Measurements from ENCODE around the gene RYK. TPM values are rescaled to one million over a fixed set of nuclear protein-coding genes. Genes with fewer than 3 reads are reported as not detected.

The RYK gene
- polyA plus RNA-seq, 1 experiment, result 41.3 TPM

DNA sequence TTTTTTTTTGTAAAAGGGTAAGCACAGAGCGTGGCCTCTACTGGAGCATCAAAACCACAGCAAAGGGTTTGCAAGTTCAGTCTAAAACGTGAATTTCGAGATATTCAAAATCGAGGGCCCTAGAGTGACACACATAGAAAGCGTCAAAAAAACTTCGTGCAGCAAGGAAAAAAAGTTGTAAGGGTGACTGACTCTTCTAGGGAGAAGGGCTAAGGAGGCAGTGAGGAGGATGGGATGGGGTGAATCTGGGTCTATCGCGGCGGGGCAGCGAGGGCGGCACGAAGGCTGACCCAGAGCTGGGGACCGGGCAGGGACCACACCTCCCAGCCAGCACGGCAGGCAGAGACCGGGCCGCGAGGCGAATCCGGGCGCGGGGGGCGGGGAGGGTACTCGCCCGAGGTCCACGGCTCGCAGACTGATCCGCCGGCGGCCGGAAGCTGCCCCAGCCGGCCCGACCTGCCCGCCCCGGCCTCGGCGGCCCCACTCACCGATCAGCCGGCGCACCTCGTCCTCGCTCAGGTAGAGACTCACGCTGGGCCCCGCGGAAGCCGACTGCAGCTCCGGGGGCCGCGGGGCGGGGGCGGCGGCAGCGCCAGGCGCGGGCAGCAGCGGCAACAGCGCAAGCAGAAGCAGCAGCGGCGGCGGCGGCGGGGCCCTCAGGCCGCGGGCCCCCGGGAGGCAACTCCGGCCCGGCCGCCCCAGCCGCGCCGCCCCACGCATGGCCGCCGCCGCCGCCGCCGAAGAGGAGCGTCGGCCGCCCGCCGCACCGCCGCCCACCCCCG is 533 bp downstream of the RYK start:
- TF ChIP-seq, protein P1, sequence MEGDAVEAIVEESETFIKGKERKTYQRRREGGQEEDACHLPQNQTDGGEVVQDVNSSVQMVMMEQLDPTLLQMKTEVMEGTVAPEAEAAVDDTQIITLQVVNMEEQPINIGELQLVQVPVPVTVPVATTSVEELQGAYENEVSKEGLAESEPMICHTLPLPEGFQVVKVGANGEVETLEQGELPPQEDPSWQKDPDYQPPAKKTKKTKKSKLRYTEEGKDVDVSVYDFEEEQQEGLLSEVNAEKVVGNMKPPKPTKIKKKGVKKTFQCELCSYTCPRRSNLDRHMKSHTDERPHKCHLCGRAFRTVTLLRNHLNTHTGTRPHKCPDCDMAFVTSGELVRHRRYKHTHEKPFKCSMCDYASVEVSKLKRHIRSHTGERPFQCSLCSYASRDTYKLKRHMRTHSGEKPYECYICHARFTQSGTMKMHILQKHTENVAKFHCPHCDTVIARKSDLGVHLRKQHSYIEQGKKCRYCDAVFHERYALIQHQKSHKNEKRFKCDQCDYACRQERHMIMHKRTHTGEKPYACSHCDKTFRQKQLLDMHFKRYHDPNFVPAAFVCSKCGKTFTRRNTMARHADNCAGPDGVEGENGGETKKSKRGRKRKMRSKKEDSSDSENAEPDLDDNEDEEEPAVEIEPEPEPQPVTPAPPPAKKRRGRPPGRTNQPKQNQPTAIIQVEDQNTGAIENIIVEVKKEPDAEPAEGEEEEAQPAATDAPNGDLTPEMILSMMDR (IDR thresholded peaks at IDR 0.05; ENCODE audit: insufficient read depth, low read depth, low read length), result no peak
- ChIA-PET CTCF (interaction anchor here (1.1 to 1.4 kb wide), 2 partner anchors 38 to 48 kb away, joined by 3 to 6 read pairs; no protein-coding TSS in a partner anchor), POLR2A (interaction anchor here (0.6 kb wide), 1 partner anchor 19 kb away, joined by 3 read pairs; no protein-coding TSS in a partner anchor)
- no peaks in the 10 kb centered on the region for H3K36me3 ChIP-seq (ENCODE audit: control insufficient read depth, insufficient read depth, low read length)
- no peaks in the 10 kb centered on the region; the same call in 1 of the 2 replicates for H3K27me3 ChIP-seq (ENCODE audit: control insufficient read depth, insufficient read depth, low read length)
- peak overlapping the region; percentile 52 for H3K4me3 ChIP-seq (ENCODE audit: low read depth, low read length)
- DNase-seq (ENCODE audit: low read depth), result no peak

DNA sequence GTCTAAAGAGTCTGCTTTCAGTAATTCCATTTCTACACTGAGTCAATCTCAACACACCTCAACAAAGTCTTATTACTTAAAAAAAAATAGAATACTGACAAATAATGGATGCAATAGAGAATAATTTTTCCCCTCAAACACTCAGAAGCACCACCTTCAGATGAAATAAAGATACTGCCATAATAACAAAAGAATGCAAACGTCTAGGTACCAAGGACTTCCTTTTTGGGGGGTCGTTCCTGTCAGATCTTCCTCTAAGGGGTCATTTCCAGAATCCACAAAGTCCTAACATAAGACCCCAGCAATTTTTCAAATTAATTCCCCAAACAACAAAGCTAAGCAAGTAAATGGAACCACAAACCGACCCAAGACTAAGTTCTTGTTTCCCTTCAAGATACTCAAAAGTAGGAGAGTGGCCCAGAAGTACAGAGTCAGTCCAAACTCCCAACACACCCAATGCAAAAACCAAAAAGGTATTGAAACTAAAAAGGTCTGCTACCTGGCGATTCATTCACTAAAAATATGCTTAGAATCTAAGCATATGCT is 1.3 kb downstream of the RYK start:
- Histone ChIP-seq H3K4me3 (ENCODE audit: low read depth, low read length) (peak overlapping the region; percentile 52), H3K36me3 (ENCODE audit: control insufficient read depth, insufficient read depth, low read length) (no peaks in the 10 kb centered on the region), H3K27me3 (ENCODE audit: control insufficient read depth, insufficient read depth, low read length) (no peaks in the 10 kb centered on the region; the same call in 1 of the 2 replicates)
- TF ChIP-seq, protein P1 (IDR thresholded peaks at IDR 0.05; ENCODE audit: insufficient read depth, low read depth, low read length), result no peak
- CTCF ChIA-PET, result interaction anchor here (1.1 to 1.6 kb wide), 3 partner anchors 10 to 51 kb away, joined by 3 to 5 read pairs (median 4); no protein-coding TSS in a partner anchor
- POLR2A ChIA-PET, result no interaction called here
- DNase-seq (ENCODE audit: low read depth), result no peak

DNA sequence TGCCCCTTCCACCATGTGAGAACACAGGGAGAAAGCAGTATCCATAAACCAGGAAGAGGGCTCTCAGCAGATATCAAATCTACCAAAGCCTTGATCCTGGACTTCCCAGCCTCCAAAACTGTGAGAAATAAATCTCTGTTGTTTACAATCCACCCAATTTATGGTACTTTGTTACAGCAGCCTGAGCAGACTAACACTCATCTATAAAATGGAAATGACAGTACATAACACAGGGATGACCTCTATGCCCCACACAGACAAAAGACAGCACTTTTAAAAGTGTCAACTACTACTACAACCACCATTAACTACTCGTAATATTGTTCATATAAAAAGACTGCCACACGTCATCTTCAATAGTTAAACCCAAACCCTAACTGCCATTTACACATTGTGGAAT is 5.7 kb downstream of the RYK start:
- H3K4me3 ChIP-seq (ENCODE audit: low read depth, low read length), result no peak overlapping the region
- no peaks in the 10 kb centered on the region for H3K27me3 ChIP-seq (ENCODE audit: control insufficient read depth, insufficient read depth, low read length)
- CTCF ChIA-PET, result interaction anchor here (0.7 kb wide), 1 partner anchor 32 kb away, joined by 3 read pairs; no protein-coding TSS in a partner anchor
- no peaks in the 10 kb centered on the region for H3K36me3 ChIP-seq (ENCODE audit: control insufficient read depth, insufficient read depth, low read length)
- DNase-seq (ENCODE audit: low read depth), result no peak
- TF ChIP-seq, protein P1 (IDR thresholded peaks at IDR 0.05; ENCODE audit: insufficient read depth, low read depth, low read length), result no peak
- POLR2A ChIA-PET, result no interaction called here

DNA sequence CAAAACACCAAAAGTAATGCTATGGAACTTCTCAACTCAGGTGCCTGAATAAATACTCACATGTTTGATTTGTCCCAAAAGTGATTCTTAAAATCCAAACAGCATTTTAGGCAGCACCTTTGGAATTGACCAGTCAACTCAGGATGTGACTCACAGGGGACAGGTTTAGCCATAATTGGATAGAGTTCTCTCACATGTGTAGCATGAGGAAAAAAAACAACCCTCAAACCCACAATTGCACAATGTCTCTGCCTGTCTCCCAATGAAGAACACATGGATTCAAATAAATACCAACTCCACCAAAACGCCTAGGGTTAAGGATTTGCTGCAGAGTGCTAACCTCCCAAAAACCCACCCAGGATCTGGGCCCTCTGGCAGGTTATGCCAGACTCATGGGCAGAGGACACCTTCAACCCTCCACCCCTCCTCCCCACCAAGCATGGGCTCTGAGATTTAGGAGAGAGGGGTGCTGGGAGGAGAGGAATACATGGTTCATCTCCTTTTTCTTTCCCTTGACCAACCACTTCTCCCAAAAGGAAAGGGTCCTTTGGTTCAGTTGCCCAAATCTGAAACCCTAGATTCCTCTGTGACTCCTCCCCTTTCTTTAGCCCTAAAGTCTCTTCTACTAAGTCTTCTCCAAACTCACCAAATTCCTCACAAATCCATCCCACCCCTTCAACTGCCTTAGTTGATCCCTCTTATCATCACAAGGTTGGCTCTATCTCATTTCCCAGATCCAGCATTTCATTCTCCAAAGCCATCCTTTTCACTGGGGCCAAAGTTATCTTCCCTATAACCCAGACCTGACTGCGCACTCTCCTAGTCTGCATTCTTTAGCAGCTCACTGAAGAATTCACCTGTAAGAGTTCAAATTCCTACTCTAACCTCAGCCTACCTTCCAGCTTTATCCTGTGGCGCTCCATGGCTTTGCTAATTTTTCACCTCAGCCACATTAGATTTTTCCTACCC is 7.7 kb downstream of the RYK start:
- DNase-seq (ENCODE audit: low read depth), result peak; percentile 88
- TF ChIP-seq, protein P1 (IDR thresholded peaks at IDR 0.05; ENCODE audit: insufficient read depth, low read depth, low read length), result no peak
- POLR2A ChIA-PET, result no interaction called here
- Histone ChIP-seq H3K4me3 (ENCODE audit: low read depth, low read length) (no peak overlapping the region), H3K27me3 (ENCODE audit: control insufficient read depth, insufficient read depth, low read length) (no peaks in the 10 kb centered on the region), H3K36me3 (ENCODE audit: control insufficient read depth, insufficient read depth, low read length) (no peaks in the 10 kb centered on the region)
- CTCF ChIA-PET, result interaction anchor here (5.5 kb wide), 1 partner anchor 31 kb away, joined by 29 read pairs; no protein-coding TSS in a partner anchor

Data from BJ (cell line).